Stimulated activated CD4-positive, alpha-beta T cell treated with anti-CD3 and anti-CD28 coated beads, Interleukin-12 subunit alpha, Interleukin-12 subunit beta, amount 100 ng/mL, for 4 hours (primary cell): ENCODE results near the gene RBM42.
"Not testable (repeated sequence)": the region's sequence is repeated elsewhere in the genome, so short reads cannot be mapped to it uniquely, and the experiment has no call there.

Experiments used
- DNase-seq: peaks from one replicate; pipeline ENCODE4 v3.0.0-alpha.2; 2020

The RBM42 gene

DNA sequence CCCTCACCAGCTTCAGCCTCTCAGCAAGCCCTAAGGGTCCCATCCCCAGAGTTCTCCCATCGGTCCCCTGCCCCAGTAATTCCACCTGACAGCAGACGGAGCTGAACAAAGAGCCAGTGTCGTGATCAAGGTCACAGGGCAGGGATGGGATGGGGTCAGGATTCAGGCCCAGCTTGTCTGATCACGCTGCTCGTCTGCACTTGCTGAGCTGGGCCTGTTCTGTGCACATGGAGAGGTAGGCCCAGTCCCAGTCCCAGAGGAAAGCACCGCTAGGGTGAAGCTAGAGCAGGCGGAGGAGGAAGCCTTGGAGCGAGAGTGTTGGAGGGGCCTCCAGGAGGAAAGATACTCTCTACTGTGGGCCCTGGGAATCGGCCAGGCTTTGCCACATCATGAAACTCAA, 7.1 kb upstream of the RBM42 start:
- DNase-seq = no peak

DNA sequence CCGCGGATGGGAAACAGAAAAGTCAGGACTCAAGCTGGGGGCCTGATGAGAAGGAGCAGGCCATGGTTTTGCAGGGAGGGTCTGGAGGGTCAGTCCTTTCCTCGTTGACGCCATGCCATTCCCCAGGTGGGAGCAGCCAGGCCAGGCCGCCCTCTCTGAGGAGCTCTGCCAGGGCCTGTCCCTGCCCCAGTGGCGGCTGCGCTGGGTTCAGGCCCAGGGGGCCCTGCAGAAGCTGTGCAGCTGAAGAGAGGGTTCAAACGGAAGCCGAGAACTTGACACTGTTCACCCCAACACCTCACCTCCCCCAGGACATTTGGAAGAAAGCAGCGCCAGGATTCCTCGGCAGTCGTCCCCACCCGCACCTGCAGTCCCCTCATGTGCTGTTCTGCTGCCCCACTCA, 6.1 kb upstream of the RBM42 start:
- DNase-seq = no peak

DNA sequence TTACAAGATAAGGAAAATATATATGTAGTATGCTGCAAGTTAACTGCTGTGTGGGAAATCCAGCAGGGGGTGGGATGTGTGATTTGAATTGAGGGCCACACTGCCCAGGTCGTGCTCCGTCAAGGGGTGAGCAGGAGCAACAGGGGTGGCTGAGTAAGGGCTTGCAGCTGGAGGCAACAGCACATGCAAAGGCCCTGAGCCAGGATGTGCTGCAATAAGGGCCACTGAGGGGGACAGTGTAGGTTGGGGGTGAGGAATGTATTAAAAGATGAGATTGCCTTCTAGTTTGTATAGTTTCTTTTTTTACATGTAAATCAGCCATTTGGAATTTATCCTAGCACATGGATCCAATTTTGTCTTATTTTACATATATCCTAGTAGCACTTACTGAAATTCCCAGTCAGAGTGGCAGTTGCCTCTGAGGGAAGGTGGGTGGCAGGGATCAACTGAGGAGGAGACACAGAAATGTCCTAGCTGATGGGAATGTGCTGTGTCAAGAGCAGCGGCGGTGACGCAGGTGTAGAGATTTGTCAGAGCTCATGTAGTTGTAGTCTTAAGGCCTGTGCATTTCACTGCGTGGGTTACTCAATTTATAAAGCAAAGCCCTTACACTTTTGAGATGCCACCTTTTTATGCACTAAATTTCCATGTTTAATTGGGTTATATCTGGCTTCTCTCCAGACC, 5.4 kb upstream of the RBM42 start:
- DNase-seq = no peak

DNA sequence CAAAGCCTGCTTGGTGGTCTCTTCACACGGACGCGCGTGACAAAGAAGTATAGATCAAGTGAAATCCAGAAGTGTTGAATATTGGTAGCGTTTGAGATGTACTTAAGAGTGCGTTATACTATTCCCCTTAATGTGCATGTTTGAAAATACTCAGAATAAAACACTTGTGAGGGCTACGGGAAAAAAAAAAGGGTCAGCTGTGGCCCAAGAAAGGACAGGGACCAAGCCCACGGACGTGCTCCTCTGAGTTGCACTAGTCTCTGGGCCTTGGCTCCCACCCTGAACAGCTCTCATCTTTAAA, 622 bp upstream of the RBM42 start:
- no peak for DNase-seq

DNA sequence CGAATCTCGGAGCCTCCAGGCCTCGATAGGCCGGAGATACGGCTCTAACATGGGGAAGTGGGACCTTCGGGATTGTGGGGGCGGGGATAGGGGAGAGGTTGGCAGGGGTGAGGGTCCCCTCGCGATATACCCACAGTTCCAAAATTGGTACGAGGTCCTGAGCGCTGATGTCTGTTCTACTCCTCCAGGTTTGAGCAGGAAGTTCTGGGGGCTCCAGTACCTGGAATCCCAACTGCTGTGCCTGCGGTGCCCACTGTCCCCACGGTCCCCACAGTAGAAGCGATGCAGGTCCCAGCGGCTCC, 447 bp downstream of the RBM42 start:
- no peak for DNase-seq

DNA sequence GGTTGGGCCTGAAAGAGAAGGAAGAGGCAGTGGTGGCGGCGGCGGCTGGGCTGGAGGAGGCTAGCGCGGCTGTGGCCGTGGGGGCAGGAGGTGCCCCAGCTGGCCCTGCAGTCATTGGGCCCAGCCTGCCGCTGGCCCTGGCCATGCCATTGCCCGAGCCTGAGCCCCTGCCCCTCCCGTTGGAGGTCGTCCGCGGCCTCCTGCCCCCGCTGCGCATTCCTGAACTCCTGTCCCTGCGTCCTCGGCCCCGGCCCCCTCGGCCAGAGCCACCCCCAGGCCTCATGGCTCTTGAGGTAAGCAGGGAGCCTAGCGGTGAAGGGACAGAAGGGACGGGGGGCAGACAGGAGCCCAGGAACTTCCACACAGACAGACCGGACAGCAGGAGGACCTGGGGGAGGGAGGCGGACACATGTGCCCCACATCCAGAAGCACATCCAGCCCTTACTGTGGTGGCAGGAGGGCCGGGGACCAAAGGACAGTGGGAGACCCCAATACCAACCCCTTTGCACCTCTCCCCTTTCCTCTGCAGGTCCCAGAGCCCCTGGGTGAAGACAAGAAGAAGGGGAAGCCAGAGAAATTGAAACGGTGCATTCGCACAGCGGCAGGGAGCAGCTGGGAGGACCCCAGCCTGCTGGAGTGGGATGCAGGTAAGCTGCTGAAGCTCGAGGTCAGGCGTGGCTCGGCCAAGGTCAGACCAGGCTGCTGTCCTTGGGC, 5.0 kb downstream of the RBM42 start:
- no peak for DNase-seq

DNA sequence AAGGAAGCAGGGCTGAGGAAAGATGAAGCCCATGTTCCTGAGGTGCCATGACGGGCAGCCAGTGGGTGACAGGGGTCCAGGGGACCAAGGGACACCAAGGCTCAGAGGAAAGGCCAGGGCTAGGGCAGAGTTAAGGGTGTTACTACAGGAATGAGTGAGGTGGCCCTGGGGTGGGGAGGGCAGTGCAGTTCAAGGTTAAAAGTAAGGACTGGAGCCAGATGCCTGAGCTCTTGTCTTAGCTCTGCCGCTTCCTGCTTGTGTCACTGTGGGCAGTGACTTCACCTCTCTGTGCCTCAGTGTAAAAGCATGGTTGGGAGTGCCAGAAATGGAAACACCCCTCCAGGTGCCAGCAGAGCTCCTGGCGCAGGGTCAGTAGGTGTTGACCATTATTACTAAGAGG, 7.8 kb downstream of the RBM42 start:
- DNase-seq = no peak

DNA sequence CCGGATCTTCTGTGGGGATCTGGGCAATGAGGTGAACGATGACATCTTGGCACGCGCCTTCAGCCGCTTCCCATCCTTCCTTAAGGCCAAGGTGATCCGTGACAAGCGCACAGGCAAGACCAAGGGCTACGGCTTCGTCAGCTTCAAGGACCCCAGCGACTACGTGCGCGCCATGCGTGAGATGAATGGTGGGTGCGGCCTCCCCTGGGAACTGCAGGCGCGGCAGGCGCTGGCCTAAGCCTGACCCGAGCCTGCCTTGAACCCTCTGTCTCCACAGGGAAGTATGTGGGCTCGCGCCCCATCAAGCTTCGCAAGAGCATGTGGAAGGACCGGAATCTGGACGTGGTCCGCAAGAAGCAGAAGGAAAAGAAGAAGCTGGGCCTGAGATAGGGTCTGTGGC, 8.3 kb downstream of the RBM42 start:
- DNase-seq = no peak

DNA sequence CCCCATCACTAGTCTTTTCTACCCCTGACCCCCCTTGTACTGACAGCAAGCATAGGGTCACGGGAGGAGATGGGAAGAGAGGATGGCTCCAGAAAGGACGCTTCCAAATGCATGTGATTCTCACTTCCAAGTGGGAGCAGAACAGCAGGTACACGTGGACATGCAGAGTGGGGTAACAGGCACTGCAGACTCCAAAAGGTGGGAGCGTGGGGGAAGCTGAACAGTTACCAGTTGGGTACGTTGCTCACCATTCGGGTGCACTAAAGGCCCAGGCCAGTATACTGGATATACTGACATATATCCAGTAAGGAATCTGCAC, 10.4 kb downstream of the RBM42 start:
- no peak for DNase-seq

DNA sequence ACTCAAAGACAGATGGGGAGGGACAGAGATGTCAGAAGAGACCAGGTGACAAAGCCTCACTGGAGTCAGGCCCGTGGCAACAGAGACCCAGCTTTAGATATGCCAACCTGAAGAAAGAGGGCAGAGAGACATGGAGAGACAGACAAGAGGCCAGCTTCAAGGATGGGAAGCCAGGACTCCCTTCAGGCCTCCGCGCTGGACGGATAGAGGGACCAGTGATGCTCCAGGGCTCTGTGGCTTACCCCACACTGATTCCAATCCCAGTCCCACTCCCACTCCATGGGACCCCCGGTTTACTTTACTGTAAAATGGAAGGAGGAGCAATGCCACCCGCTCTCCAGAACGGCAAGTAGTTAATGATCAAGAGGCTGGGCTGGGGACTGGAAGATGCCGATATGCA, 11.0 kb downstream of the RBM42 start:
- DNase-seq = no peak

DNA sequence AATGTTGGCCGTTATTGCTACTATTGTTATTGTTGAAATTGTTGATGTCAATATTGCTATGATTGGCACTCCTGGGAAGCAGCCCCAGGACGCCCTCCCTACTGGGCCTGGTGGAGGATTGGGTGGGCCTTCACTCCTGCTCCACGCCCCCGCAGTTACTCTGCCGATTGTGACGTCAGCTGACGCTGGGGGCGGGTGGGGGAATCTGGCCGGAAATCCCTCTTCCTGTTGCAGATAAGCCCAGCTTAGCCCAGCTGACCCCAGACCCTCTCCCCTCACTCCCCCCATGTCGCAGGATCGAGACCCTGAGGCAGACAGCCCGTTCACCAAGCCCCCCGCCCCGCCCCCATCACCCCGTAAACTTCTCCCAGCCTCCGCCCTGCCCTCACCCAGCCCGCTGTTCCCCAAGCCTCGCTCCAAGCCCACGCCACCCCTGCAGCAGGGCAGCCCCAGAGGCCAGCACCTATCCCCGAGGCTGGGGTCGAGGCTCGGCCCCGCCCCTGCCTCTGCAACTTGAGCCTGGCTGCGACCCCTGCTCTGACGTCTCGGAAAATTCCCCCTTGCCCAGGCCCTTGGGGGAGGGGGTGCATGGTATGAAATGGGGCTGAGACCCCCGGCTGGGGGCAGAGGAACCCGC, 12.8 kb downstream of the RBM42 start, which contains the start of gene ETV2:
Gene ETV2 (plus strand): TSS at position 231 of the 637 bp plus-strand sequence. CDS start 716 bp downstream, outside the sequence.
- peak; percentile 33 for DNase-seq

DNA sequence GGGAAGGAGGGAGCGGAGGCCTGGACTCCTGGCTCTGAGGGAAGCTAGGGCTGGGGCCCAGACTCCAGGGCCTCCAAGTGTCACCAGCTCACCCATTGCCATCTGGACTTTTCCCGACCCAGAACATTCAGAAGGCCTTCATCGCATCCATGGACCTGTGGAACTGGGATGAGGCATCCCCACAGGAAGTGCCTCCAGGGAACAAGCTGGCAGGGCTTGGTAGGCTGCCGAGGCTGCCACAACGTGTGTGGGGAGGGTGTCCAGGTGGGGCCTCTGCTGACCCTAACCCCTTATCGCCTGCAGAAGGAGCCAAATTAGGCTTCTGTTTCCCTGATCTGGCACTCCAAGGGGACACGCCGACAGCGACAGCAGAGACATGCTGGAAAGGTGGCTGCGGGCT, 13.5 kb downstream of the RBM42 start:
- DNase-seq = no peak

DNA sequence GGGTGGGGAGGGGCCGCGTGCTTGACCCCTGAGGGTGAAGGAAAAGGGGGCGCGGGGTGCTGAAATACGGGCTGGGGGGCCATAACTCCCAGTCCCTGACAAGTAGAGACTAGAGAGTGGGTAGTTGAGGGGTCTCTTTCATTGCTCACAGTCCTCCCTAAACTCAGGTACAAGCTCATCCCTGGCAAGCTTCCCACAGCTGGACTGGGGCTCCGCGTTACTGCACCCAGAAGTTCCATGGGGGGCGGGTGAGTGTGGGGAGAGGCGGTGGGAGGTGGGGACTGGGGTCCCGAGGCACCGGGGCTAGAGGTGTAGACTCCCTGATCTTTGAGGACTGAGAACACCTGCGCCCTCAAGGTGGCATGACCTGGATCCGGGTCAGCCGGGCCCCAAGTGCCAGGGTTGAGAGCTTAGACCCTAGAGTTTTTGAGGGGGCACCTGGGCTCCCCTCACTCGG, 14.0 kb downstream of the RBM42 start:
- DNase-seq = no peak

DNA sequence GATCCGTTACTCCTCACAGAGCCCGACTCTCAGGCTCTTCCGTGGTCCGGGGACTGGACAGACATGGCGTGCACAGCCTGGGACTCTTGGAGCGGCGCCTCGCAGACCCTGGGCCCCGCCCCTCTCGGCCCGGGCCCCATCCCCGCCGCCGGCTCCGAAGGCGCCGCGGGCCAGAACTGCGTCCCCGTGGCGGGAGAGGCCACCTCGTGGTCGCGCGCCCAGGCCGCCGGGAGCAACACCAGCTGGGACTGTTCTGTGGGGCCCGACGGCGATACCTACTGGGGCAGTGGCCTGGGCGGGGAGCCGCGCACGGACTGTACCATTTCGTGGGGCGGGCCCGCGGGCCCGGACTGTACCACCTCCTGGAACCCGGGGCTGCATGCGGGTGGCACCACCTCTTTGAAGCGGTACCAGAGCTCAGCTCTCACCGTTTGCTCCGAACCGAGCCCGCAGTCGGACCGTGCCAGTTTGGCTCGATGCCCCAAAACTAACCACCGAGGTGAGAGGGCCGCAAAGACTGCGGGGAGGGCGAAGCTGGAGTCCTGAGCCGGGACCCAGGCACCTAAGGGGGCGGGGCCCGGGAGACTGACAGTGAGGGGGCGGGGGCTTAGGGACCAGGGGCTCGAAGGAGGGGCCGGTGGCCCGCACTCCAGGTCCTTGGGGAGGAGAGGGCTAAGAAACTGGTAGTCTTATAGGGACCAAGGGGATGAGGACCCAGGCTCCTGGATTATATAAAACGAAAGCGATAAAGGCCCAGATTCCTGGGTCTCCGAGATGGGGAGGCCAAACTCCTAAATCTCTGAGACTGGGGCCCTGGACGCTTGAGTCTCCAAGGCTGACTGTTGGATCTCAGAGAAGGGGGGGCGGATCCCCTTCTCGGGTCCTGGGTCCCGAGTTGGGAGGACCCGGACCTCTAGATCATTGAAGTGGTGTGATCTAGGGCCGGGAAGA, 14.7 kb downstream of the RBM42 start:
- peak; percentile 71 for DNase-seq

DNA sequence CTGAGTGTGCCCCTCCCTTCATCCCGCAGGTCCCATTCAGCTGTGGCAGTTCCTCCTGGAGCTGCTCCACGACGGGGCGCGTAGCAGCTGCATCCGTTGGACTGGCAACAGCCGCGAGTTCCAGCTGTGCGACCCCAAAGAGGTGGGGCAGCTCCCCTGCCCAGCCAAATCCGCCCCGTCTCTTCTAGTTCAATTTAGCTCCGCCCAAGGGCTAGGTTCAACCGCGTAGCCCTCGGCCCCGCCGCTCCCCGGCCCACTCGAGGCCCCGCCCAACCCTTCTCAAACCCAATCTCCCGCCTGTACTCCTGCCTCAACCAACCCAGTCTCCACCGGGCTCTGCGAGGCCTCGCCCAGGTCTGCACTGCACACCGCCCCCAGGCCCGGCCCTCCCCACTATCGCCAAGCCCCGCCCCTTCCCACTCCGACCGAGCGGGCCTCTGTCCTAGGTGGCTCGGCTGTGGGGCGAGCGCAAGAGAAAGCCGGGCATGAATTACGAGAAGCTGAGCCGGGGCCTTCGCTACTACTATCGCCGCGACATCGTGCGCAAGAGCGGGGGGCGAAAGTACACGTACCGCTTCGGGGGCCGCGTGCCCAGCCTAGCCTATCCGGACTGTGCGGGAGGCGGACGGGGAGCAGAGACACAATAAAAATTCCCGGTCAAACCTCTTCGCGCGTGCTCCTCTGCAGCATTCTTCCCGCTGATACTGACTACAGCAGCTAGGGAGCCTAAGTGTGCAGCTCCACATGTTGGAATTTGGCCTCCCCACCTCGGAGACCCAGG, 15.6 kb downstream of the RBM42 start:
- DNase-seq = peak; percentile 93

DNA sequence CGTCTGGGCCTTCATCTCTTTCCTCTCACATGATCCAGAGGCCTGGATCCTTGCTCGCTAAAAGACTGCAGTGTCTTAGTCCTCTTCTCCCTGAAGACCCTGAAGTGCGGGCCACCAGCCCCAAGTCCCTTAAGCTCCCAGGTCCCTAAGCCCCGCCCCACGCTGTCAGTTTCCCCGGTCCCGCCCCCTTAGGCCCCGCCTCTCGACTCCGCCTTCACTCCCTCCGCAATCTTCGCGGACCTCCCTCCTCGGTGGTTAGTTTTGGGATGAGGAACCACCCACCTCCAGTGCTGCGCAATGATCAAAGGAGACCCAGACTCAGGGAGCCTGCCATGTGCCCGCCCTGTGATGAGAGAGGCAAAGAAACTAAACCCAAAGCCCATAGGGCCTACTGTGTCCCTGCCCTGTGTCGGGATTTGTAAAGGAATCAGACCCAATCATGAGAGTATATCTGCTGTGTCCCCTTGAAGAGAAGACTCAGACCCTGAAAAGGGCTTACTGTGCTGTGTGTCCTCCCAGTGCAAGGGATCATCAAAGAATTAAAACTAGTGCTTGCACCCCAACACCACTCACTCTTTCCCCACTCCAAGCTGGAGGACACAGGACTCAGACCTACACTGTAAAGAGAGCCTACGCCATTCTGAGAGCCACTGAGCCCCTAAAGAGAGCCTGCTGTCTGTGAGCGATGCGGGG, 16.3 kb downstream of the RBM42 start:
- peak; percentile 89 for DNase-seq

DNA sequence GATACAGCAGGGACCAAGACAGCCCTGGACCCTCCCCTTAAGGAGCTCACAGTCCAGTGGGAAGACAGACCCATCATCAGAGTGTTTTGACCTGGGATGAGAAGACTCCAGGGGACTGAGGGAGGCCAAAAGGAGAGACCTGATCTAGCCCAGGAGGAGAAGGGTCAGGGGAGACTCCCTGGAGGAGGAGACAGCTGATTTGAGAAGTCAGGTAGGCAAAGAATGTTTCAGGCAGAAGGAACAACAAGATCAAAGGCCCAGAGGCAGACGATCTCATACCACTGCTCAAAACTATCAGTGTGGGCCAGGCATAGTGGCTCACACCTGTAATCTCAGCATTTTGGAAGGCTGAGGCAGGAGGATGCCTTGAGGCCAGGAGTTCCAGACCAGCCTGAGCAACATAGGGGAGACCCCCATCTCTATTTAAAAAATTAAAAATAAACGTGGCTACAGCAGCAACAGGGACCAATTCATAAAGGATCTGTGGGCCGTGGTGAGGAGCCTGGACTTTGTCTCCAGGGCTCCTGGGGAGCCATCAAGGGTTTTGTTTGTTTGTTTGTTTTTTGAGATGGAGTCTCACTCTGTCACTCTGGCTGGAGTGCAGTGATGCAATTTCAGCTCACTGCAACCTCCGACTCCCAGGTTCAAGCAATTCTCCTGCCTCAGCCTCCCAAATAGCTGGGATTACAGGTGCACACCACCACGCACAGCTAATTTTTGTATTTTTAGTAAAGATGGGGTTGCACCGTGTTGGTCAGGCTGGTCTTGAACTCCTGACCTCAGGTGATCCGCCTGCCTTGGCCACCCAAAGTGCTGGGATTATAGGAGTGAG, 17.1 kb downstream of the RBM42 start:
- DNase-seq = no peak

DNA sequence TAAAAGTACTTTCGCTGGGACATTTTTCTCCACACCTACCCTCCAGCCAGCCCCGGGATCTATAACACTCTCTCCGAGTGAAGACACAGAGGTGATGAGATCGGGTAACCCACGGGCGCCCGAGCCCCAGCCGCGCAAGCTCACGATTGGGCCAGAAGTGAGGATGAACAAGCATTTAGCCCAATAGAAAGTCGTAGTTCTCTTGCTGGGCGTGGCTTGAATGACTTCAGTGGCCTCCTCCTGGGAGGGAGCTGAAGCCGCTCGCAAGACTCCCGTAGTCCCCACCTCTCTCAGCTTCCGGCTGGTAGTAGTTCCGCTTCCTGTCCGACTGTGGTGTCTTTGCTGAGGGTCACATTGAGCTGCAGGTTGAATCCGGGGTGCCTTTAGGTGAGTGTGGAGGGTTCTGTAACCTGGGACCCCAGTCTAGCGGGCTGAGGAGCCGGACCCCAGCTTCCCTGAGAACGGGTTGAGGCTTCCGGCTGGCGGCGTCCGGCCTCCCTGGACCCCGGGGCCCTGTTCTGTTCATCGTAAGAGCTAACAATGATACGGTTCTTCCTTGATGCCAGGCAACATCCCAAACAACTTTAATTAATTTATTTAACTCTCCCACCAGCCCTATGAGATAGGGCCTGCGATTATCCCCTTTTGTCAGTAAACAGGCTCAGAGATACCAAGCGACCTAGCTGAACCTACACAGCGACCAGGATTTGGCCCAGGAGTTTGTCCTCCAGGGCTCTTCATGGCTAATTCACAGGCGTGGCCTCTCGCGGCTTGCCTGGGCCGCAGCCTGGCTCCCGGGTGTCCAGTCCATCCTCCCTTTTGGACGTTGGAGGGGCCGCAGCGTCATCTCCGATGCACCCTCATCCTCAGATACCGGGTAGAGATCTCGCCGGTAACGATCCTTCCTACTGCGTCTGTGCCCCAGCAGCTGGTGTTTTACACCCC, 19.5 kb downstream of the RBM42 start, which contains the start of gene COX6B1:
Gene COX6B1 (plus strand): TSS at position 307 of the 945 bp plus-strand sequence. CDS start 2,921 bp downstream, outside the sequence.
- peak; percentile 80 for DNase-seq

DNA sequence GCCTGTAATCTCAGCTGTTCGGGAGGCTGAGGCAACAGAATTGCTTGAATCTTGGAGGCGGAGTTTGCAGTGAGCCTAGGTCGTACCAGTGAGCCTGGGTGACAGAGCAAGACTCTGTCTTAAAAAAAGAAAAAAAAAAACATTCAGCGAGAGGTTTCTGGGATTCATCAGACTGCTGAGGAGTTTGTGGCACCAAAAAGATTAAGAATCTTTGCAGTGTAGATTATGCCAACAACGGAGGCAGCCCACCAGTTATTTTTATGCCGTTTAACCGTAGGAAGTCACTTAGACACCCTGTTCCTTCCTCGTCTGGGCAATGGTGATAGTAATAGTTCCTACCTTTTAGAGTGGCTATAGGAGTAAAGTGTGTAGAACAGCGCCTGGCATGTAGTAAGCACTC, 21.7 kb downstream of the RBM42 start:
- no peak for DNase-seq

DNA sequence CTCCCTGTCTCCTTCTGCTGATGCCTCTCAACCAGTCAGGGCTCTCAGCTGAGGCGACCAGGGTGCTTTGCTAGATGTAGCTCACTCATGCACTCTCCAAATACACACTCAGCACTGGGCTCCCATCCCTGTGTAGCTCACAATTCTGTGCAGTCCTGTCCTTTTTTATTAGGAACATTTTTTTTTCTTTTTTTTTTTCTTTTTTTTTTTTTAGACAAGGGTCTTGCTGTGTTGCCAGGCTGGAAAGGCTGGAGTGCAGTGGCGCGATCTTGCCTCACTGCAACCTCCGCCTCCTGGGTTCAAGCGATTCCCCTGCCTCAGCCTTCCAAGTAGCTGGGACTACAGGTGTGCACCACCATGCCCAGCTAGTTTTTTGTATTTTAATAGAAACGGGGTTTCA, 26.0 kb downstream of the RBM42 start:
- not testable (repeated sequence) for DNase-seq
